Body of pancreas (tissue), 4 donors: ENCODE results near the gene DCP1A. TPM values are rescaled to one million over a fixed set of nuclear protein-coding genes. Genes with fewer than 3 reads are reported as not detected.
A peak's percentile ranks its signal among the peaks of the same experiment; 100 is the strongest.
"Not testable (repeated sequence)": the region's sequence is repeated elsewhere in the genome, so short reads cannot be mapped to it uniquely, and the experiment has no call there.

Source experiments
- ATAC-seq: fragments of 150-250 bp; one replicate; pipeline ENCODE4 v1.9.1; 2016
- DNase-seq, 4 donors: peaks; one replicate each; pipeline ENCODE4 v3.0.0-alpha.2; 2019
- H3K27ac ChIP-seq, 4 donors: fragments of 200-600 bp; sonication (generic); 1 replicate in 3 of 4; 2 replicates in 1 of 4; pipeline versions ENCODE4 v1.5.1 to v1.6.1; 2016 to 2019; ENCODE audit warnings: mild to moderate bottlenecking in 1 of 4, mixed read lengths in 1 of 4, moderate library complexity in 1 of 4
- H3K27me3 ChIP-seq, 2 donors: fragments of 200-600 bp; sonication (generic); one replicate each; pipeline ENCODE4 v1.6.0; 2016; ENCODE audit warnings: mild to moderate bottlenecking in 1 of 2
- H3K36me3 ChIP-seq, 2 donors: fragments of 200-600 bp; sonication (generic); replicated peaks in 1 of 2; 2 replicates each; pipeline ENCODE4 v1.5.1; 2016; ENCODE audit warnings: low read depth in 2 of 2; ENCODE audit not compliant: insufficient read depth in 1 of 2
- H3K4me1 ChIP-seq: fragments of 200-600 bp; sonication (generic); one replicate; pipeline ENCODE4 v1.6.0; 2016
- H3K4me3 ChIP-seq, 2 donors: fragments of 200-600 bp; sonication (generic); 1 replicate in 1 of 2; 2 replicates in 1 of 2; pipeline ENCODE4 v1.5.1; 2016 to 2019
- H3K9me3 ChIP-seq, 3 donors: fragments of 200-600 bp; sonication (generic); 1 replicate in 2 of 3; 2 replicates in 1 of 3; pipeline ENCODE4 v1.5.1; 2016
- CTCF ChIP-seq, 7 experiments: fragments of 450-650 bp in 4 of 7; fragments of 200-600 bp in 3 of 7; sonication (generic) in 3 of 7; IDR thresholded peaks; one replicate each; pipeline ENCODE4 v1.5.1; 2016 to 2019; ENCODE audit warnings: antibody characterized with exemption in 7 of 7
- POLR2A ChIP-seq, 3 donors: fragments of 450-650 bp; IDR thresholded peaks; one replicate each; pipeline ENCODE4 v1.6.1; 2016; ENCODE audit warnings: antibody characterized with exemption in 3 of 3, mild to moderate bottlenecking in 2 of 3
- WGBS, 2 donors: methylation state at CpG; one replicate each; pipeline ENCODE4 v1.1.5; 2017; 5-methylcytosine and 5-hydroxymethylcytosine counted together
- intact Hi-C: fragments of 100-400 bp; cut with DNase I; formaldehyde crosslinking; loops from one replicate; pipeline ENCODE4 v1.15.1; 2023
- total RNA-seq, 2 donors: library from RNA; depleted of rRNA; stranded (reverse); fragments of >200 nt; gene quantifications; one replicate each; pipeline ENCODE4 v1.1.0, GENCODE V29; 2016

The DCP1A gene
- total RNA-seq, 2 donors from 2014 or later: 11.9 to 21.8 TPM

- intact Hi-C loops: no loop called here
- 44% methylated on average over 3 of the region's 3 CpGs for WGBS, 2 donors
- no peaks in the 10 kb centered on the region for H3K9me3 ChIP-seq
Measured at GRCh38 chr3:53303549-53303948, 43.8 kb downstream of the DCP1A start.

GRCh38 chr3:53300826-53301225 is 46.5 kb downstream of the DCP1A start:
- TF ChIP-seq POLR2A (IDR thresholded peaks at IDR 0.05): no peak
- TF ChIP-seq CTCF (IDR thresholded peaks at IDR 0.05): no peak
- WGBS, 2 donors: 92 to 95% methylated on average over 3 of the region's 3 CpGs
- H3K9me3 ChIP-seq: no peaks in the 10 kb centered on the region
- H3K36me3 ChIP-seq: peaks cover 0 to 4% of the 10 kb centered on the region in 2 donors
- peaks cover 5% of the 10 kb centered on the region for H3K4me1 ChIP-seq
- H3K27me3 ChIP-seq: no peaks in the 10 kb centered on the region
- no peak overlapping the region for H3K4me3 ChIP-seq
- no peak for DNase-seq
- H3K27ac ChIP-seq: no peak overlapping the region
- intact Hi-C loops: no loop called here
- no peak for ATAC-seq

More at GRCh38 chr3:53303549-53303948, 43.8 kb downstream of the DCP1A start:
- TF ChIP-seq POLR2A (IDR thresholded peaks at IDR 0.05): no peak
- TF ChIP-seq CTCF (IDR thresholded peaks at IDR 0.05): no peak
- H3K27ac ChIP-seq: peak overlapping the region in 1 of 4 donors; percentile 0
- peaks cover 0 to 4% of the 10 kb centered on the region in 2 donors for H3K36me3 ChIP-seq
- ATAC-seq (no peak), DNase-seq (no peak)
- H3K4me1 ChIP-seq: peaks cover 5% of the 10 kb centered on the region
- no peak overlapping the region for H3K4me3 ChIP-seq
- H3K27me3 ChIP-seq: no peaks in the 10 kb centered on the region

GRCh38 chr3:53299611-53300023 is 47.7 kb downstream of the DCP1A start:
- DNase-seq (peak in 3 of 4 donors; percentile 40 to 51 (median 42)), ATAC-seq (peak; percentile 86)
- not testable (repeated sequence) for H3K9me3 ChIP-seq, H3K4me1 ChIP-seq, H3K4me3 ChIP-seq, H3K36me3 ChIP-seq, H3K27me3 ChIP-seq
- TF ChIP-seq CTCF (IDR thresholded peaks at IDR 0.05): peak; percentile 67 to 94 (median 90)
- 41 to 42% methylated on average over 5 of the region's 5 CpGs for WGBS, 2 donors
- H3K27ac ChIP-seq: peak overlapping the region in 1 of 4 donors; percentile 23
- intact Hi-C loops: loop anchor here (10.0 kb wide), 1 partner anchor 415 kb away; no protein-coding TSS in a partner anchor

GRCh38 chr3:53295410-53295809 is 51.9 kb downstream of the DCP1A start:
- WGBS, 2 donors: 93 to 94% methylated on average over 1 of the region's 1 CpG
- Histone ChIP-seq H3K27ac (no peak overlapping the region), H3K4me1 (no peaks in the 10 kb centered on the region), H3K4me3 (no peak overlapping the region), H3K27me3 (no peaks in the 10 kb centered on the region), H3K36me3 (peaks cover 0 to 5% of the 10 kb centered on the region in 2 donors), H3K9me3 (no peaks in the 10 kb centered on the region)
- DNase-seq (no peak), ATAC-seq (no peak)
- intact Hi-C loops: loop anchor here (10.0 kb wide), 1 partner anchor 419 kb away; no protein-coding TSS in a partner anchor
- TF ChIP-seq POLR2A (IDR thresholded peaks at IDR 0.05): no peak
- TF ChIP-seq CTCF (IDR thresholded peaks at IDR 0.05): no peak

GRCh38 chr3:53293867-53294266 is 53.5 kb downstream of the DCP1A start:
- no peak for TF ChIP-seq POLR2A (IDR thresholded peaks at IDR 0.05)
- no peak for TF ChIP-seq CTCF (IDR thresholded peaks at IDR 0.05)
- H3K4me1 ChIP-seq: no peaks in the 10 kb centered on the region
- H3K27me3 ChIP-seq: no peaks in the 10 kb centered on the region
- H3K27ac ChIP-seq: no peak overlapping the region
- H3K4me3 ChIP-seq: no peak overlapping the region
- no peak for DNase-seq
- 85 to 93% methylated on average over 8 of the region's 8 CpGs for WGBS, 2 donors
- ATAC-seq: no peak
- H3K9me3 ChIP-seq: no peaks in the 10 kb centered on the region
- intact Hi-C loops: loop anchor here (10.0 kb wide), 1 partner anchor 421 kb away; no protein-coding TSS in a partner anchor
- H3K36me3 ChIP-seq: peaks cover 0 to 5% of the 10 kb centered on the region in 2 donors
